ENCODE results near the gene GKN1.

The GKN1 gene

GRCh38 chr2:68931799-68932198, 42.6 kb upstream of the GKN1 start:
- no peak overlapping the region for H3K27ac ChIP-seq
- TF ChIP-seq, protein P1, sequence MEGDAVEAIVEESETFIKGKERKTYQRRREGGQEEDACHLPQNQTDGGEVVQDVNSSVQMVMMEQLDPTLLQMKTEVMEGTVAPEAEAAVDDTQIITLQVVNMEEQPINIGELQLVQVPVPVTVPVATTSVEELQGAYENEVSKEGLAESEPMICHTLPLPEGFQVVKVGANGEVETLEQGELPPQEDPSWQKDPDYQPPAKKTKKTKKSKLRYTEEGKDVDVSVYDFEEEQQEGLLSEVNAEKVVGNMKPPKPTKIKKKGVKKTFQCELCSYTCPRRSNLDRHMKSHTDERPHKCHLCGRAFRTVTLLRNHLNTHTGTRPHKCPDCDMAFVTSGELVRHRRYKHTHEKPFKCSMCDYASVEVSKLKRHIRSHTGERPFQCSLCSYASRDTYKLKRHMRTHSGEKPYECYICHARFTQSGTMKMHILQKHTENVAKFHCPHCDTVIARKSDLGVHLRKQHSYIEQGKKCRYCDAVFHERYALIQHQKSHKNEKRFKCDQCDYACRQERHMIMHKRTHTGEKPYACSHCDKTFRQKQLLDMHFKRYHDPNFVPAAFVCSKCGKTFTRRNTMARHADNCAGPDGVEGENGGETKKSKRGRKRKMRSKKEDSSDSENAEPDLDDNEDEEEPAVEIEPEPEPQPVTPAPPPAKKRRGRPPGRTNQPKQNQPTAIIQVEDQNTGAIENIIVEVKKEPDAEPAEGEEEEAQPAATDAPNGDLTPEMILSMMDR (conservative IDR thresholded peaks at IDR 0.05; ENCODE audit: low read depth, low read length), result no peak

GRCh38 chr2:68932402-68932801, 42.0 kb upstream of the GKN1 start:
- Histone ChIP-seq H2AFZ (ENCODE audit: low read depth) (no peak overlapping the region), H3K4me2 (no peak overlapping the region), H3K9ac (no peak overlapping the region), H4K20me1 (ENCODE audit: insufficient read depth) (no peaks in the 10 kb centered on the region), H3K4me3 (IDR thresholded peaks at IDR 0.05; ENCODE audit: insufficient read depth, low read depth, low read length) (no peak overlapping the region), H3K79me2 (ENCODE audit: insufficient read depth, low read depth) (no peaks in the 10 kb centered on the region), H3K4me1 (ENCODE audit: low read depth, poor library complexity, severe bottlenecking) (no peaks in the 10 kb centered on the region), H3K27ac (no peak overlapping the region), H3K27me3 (ENCODE audit: insufficient read depth, low read depth) (no peaks in the 10 kb centered on the region), H3K36me3 (ENCODE audit: insufficient read depth) (no peaks in the 10 kb centered on the region)
- TF ChIP-seq, protein P1 (conservative IDR thresholded peaks at IDR 0.05; ENCODE audit: low read depth, low read length), result no peak

More at GRCh38 chr2:68931799-68932198, 42.6 kb upstream of the GKN1 start:
- no peak overlapping the region for H3K9ac ChIP-seq
- H3K27me3 ChIP-seq (ENCODE audit: insufficient read depth, low read depth), result no peaks in the 10 kb centered on the region
- no peak overlapping the region for H2AFZ ChIP-seq (ENCODE audit: low read depth)
- no peaks in the 10 kb centered on the region for H3K79me2 ChIP-seq (ENCODE audit: insufficient read depth, low read depth)
- H3K4me1 ChIP-seq (ENCODE audit: low read depth, poor library complexity, severe bottlenecking), result no peaks in the 10 kb centered on the region
- no peak overlapping the region for H3K4me3 ChIP-seq (IDR thresholded peaks at IDR 0.05; ENCODE audit: insufficient read depth, low read depth, low read length)
- no peak overlapping the region for H3K4me2 ChIP-seq
- H3K36me3 ChIP-seq (ENCODE audit: insufficient read depth), result no peaks in the 10 kb centered on the region
- H4K20me1 ChIP-seq (ENCODE audit: insufficient read depth), result no peaks in the 10 kb centered on the region

GRCh38 chr2:68934021-68934420, 40.4 kb upstream of the GKN1 start:
- Histone ChIP-seq H3K27ac (no peak overlapping the region), H3K9ac (no peak overlapping the region)

GRCh38 chr2:68935471-68935870, 39.0 kb upstream of the GKN1 start:
- Histone ChIP-seq H3K79me2 (ENCODE audit: insufficient read depth, low read depth) (no peaks in the 10 kb centered on the region), H3K4me3 (IDR thresholded peaks at IDR 0.05; ENCODE audit: insufficient read depth, low read depth, low read length) (no peak overlapping the region), H3K9ac (no peak overlapping the region), H2AFZ (ENCODE audit: low read depth) (no peak overlapping the region), H3K27ac (no peak overlapping the region), H4K20me1 (ENCODE audit: insufficient read depth) (no peaks in the 10 kb centered on the region), H3K36me3 (ENCODE audit: insufficient read depth) (no peaks in the 10 kb centered on the region), H3K4me1 (ENCODE audit: low read depth, poor library complexity, severe bottlenecking) (no peaks in the 10 kb centered on the region), H3K4me2 (no peak overlapping the region), H3K27me3 (ENCODE audit: insufficient read depth, low read depth) (no peaks in the 10 kb centered on the region)
- TF ChIP-seq, protein P1 (conservative IDR thresholded peaks at IDR 0.05; ENCODE audit: low read depth, low read length), result no peak

More at GRCh38 chr2:68934021-68934420, 40.4 kb upstream of the GKN1 start:
- Histone ChIP-seq H3K4me3 (IDR thresholded peaks at IDR 0.05; ENCODE audit: insufficient read depth, low read depth, low read length) (no peak overlapping the region), H3K27me3 (ENCODE audit: insufficient read depth, low read depth) (no peaks in the 10 kb centered on the region), H3K79me2 (ENCODE audit: insufficient read depth, low read depth) (no peaks in the 10 kb centered on the region), H2AFZ (ENCODE audit: low read depth) (no peak overlapping the region), H3K36me3 (ENCODE audit: insufficient read depth) (no peaks in the 10 kb centered on the region), H3K4me2 (no peak overlapping the region), H4K20me1 (ENCODE audit: insufficient read depth) (no peaks in the 10 kb centered on the region), H3K4me1 (ENCODE audit: low read depth, poor library complexity, severe bottlenecking) (no peaks in the 10 kb centered on the region)
- TF ChIP-seq, protein P1 (conservative IDR thresholded peaks at IDR 0.05; ENCODE audit: low read depth, low read length), result no peak
